Testis (tissue), 3 donors: ENCODE results near the gene DLL4. TPM values are rescaled to one million over a fixed set of nuclear protein-coding genes. Genes with fewer than 3 reads are reported as not detected.

ENCODE experiments used
- DNase-seq: peaks from one replicate; pipeline ENCODE4 v3.0.0-alpha.2; 2019
- H3K27ac ChIP-seq, 2 donors: fragments of 200-600 bp; sonication (generic); one replicate each; pipeline ENCODE4 v1.5.1; 2019
- H3K27me3 ChIP-seq: fragments of 200-600 bp; sonication (generic); one replicate; pipeline ENCODE4 v1.5.1; 2019
- H3K36me3 ChIP-seq: fragments of 200-600 bp; sonication (generic); one replicate; pipeline ENCODE4 v1.5.1; 2017; ENCODE audit warnings: low read depth; ENCODE audit errors: missing control alignments
- H3K4me1 ChIP-seq: fragments of 200-600 bp; sonication (generic); one replicate; pipeline ENCODE4 v1.5.1; 2019
- H3K4me3 ChIP-seq, 2 donors: fragments of 200-600 bp; sonication (generic); one replicate each; pipeline ENCODE4 v1.5.1; 2017 to 2019
- H3K9me3 ChIP-seq: fragments of 200-600 bp; sonication (generic); one replicate; pipeline ENCODE4 v1.5.1; 2017
- POLR2A ChIP-seq: fragments of 450-650 bp; IDR thresholded peaks from one replicate; pipeline ENCODE4 v1.6.1; 2017; ENCODE audit warnings: antibody characterized with exemption, mild to moderate bottlenecking, moderate library complexity
- WGBS, 2 donors: methylation state at CpG; one replicate each; pipeline ENCODE4 v1.1.5; 2018; 5-methylcytosine and 5-hydroxymethylcytosine counted together
- intact Hi-C: fragments of 100-400 bp; cut with DNase I; formaldehyde crosslinking; loops from one replicate; pipeline ENCODE4 v1.15.1; 2023; ENCODE audit warnings: low total_unique reads
- polyA plus RNA-seq: library from polyadenylated mRNA; stranded (reverse); fragments of 350-450 nt; fragmentation: Illumina TruSeq; extraction: RNeasy Lipid Tissue Mini Kit (QIAGEN cat#74804); gene quantifications from one replicate; pipeline ENCODE4 v1.2.3, GENCODE V29; 2014; ENCODE audit warnings: low read depth, low replicate concordance; ENCODE audit not compliant: insufficient read depth
- total RNA-seq, 2 donors: library from RNA; depleted of rRNA; stranded (reverse); fragments of >200 nt; gene quantifications; one replicate each; pipeline ENCODE4 v1.2.3, GENCODE V29; 2016
- TF ChIP-seq, protein P1 (sequence below), 3 experiments: fragments of 450-650 bp in 2 of 3; fragments of 200-600 bp in 1 of 3; sonication (generic) in 1 of 3; IDR thresholded peaks; one replicate each; pipeline ENCODE4 v1.5.1; 2016 to 2019; ENCODE audit warnings: antibody characterized with exemption in 3 of 3, mild to moderate bottlenecking in 2 of 3, moderate library complexity in 1 of 3

DLL4 gene
- total and polyA plus RNA-seq, 3 donors from 2014 or later: 2.0 to 3.9 (median 3.5) TPM

- DNase-seq: no peak
- Histone ChIP-seq H3K27me3 (no peaks in the 10 kb centered on the region), H3K36me3 (no peaks in the 10 kb centered on the region), H3K27ac (no peak overlapping the region), H3K4me1 (peaks cover 23% of the 10 kb centered on the region), H3K9me3 (no peaks in the 10 kb centered on the region), H3K4me3 (no peak overlapping the region)
- 58 to 72% methylated on average over 3 of the region's 3 CpGs for WGBS, 2 donors
- intact Hi-C loops: no loop called here
- TF ChIP-seq, protein P1, sequence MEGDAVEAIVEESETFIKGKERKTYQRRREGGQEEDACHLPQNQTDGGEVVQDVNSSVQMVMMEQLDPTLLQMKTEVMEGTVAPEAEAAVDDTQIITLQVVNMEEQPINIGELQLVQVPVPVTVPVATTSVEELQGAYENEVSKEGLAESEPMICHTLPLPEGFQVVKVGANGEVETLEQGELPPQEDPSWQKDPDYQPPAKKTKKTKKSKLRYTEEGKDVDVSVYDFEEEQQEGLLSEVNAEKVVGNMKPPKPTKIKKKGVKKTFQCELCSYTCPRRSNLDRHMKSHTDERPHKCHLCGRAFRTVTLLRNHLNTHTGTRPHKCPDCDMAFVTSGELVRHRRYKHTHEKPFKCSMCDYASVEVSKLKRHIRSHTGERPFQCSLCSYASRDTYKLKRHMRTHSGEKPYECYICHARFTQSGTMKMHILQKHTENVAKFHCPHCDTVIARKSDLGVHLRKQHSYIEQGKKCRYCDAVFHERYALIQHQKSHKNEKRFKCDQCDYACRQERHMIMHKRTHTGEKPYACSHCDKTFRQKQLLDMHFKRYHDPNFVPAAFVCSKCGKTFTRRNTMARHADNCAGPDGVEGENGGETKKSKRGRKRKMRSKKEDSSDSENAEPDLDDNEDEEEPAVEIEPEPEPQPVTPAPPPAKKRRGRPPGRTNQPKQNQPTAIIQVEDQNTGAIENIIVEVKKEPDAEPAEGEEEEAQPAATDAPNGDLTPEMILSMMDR (IDR thresholded peaks at IDR 0.05): no peak
- no peak for TF ChIP-seq POLR2A
These were observed 4.4 kb downstream of the DLL4 start for GRCh38 chr15:40933517-40933902.

GRCh38 chr15:40934457-40934856 is 5.3 kb downstream of the DLL4 start:
- no peak overlapping the region for H3K4me3 ChIP-seq
- WGBS, 2 donors: 89 to 95% methylated on average over 4 to 6 of the region's 6 CpGs
- no peaks in the 10 kb centered on the region for H3K27me3 ChIP-seq
- H3K36me3 ChIP-seq: no peaks in the 10 kb centered on the region
- no peak overlapping the region for H3K27ac ChIP-seq
- DNase-seq: no peak
- TF ChIP-seq POLR2A: no peak
- TF ChIP-seq, protein P1 (IDR thresholded peaks at IDR 0.05): no peak
- H3K9me3 ChIP-seq: no peaks in the 10 kb centered on the region
- H3K4me1 ChIP-seq: peaks cover 13% of the 10 kb centered on the region
- intact Hi-C loops: no loop called here

GRCh38 chr15:40936234-40936708 is 7.1 kb downstream of the DLL4 start:
- Histone ChIP-seq H3K27ac (no peak overlapping the region), H3K4me1 (peaks cover 9% of the 10 kb centered on the region), H3K4me3 (no peak overlapping the region), H3K27me3 (no peaks in the 10 kb centered on the region), H3K36me3 (no peaks in the 10 kb centered on the region), H3K9me3 (no peaks in the 10 kb centered on the region)
- intact Hi-C loops: no loop called here
- 91 to 92% methylated on average over 7 to 31 of the region's 31 CpGs for WGBS, 2 donors
- no peak for TF ChIP-seq POLR2A
- TF ChIP-seq, protein P1 (IDR thresholded peaks at IDR 0.05): no peak
- no peak for DNase-seq

GRCh38 chr15:40936709-40937666 is 7.8 kb downstream of the DLL4 start:
- H3K9me3 ChIP-seq: no peaks in the 10 kb centered on the region
- H3K27ac ChIP-seq: no peak overlapping the region
- H3K4me1 ChIP-seq: peaks cover 10% of the 10 kb centered on the region
- H3K4me3 ChIP-seq: no peak overlapping the region
- no peaks in the 10 kb centered on the region for H3K36me3 ChIP-seq
- 69 to 78% methylated on average over 12 to 15 of the region's 15 CpGs for WGBS, 2 donors
- H3K27me3 ChIP-seq: no peaks in the 10 kb centered on the region
- intact Hi-C loops: no loop called here
- DNase-seq: no peak
- TF ChIP-seq, protein P1 (IDR thresholded peaks at IDR 0.05): no peak
- TF ChIP-seq POLR2A: no peak
